Fibroblast of the aortic adventitia (primary cell): Measurements from ENCODE around the gene NXN. TPM values are rescaled to one million over a fixed set of nuclear protein-coding genes. Genes with fewer than 3 reads are reported as not detected.

Source experiments
- DNase-seq: peaks from one replicate; pipeline ENCODE4 v3.0.0-alpha.2; 2010; ENCODE audit warnings: low read depth
- H3K4me3 ChIP-seq: 2 replicates; pipeline ENCODE4 v1.5.1; 2011; ENCODE audit warnings: low read depth, mild to moderate bottlenecking, control low read depth, low read length, moderate library complexity
- CTCF ChIP-seq: IDR thresholded peaks from 2 replicates; pipeline ENCODE4 v1.5.1; 2011; ENCODE audit warnings: mild to moderate bottlenecking, low read length, control low read depth, inconsistent platforms; ENCODE audit not compliant: insufficient read depth
- total RNA-seq: library from RNA; depleted of rRNA; stranded (reverse); fragments of >200 nt; gene quantifications from 2 replicates; pipeline ENCODE4 v1.2.3, GENCODE V29; 2012; ENCODE audit warnings: low replicate concordance

NXN gene
- total RNA-seq, 1 donor = 18.1 TPM

- DNase-seq = no peak
- H3K4me3 ChIP-seq = no peak overlapping the region
- no peak for TF ChIP-seq CTCF
Measured at GRCh38 chr17:804541-805435, 174.8 kb downstream of the NXN start.

DNA sequence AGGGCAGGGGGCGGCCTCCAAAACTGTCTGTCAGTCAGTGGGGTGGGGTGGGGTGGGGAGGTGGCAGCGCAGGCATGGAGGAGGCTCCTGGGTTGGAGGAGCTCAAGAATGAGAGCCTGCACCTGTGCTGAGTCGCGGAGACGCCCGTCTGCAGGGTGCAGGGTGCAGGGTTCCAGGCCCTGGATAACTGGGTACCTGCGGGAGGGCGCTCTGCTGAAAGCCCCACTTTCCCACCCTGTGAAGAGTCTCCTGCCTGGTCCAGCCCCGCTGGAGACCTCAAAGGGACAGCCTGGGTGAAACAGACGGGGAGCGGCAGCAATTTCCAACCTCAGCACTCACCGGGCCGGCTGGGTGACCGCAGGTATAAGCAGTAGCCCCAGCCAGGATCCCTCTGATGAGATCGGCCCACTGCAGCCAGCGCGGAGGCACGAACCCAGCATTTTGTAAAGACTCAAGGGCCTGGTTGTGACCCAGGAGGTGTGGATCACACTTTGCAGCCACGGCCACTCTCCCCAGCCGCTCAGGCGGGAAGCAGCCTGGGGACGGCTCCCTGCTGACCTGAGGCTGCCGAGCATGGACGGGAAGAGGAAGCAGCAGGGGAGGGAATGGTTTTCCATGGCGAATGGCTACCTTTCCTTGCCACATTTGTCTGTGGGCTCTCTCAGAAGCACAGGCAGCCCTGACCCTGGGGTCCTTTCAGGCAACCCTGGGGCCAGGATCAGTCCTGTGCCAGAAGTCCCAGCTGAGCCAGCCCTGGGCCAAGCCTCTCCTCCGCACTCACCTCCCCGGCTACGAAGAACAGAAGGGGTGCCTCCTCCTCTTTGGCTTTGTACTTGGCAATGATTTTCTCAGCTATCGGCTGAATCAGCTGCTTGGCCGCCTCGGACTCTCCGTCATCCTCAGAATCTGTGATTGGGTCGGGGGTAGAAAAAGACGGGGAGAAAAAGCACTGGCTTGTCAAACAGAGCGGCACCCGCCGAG lies 176.4 kb downstream of the NXN start:
- H3K4me3 ChIP-seq = no peak overlapping the region
- no peak for DNase-seq
- TF ChIP-seq CTCF = no peak

GRCh38 chr17:802481-802880 lies 177.1 kb downstream of the NXN start:
- no peak for DNase-seq
- H3K4me3 ChIP-seq = no peak overlapping the region
- TF ChIP-seq CTCF = no peak

DNA sequence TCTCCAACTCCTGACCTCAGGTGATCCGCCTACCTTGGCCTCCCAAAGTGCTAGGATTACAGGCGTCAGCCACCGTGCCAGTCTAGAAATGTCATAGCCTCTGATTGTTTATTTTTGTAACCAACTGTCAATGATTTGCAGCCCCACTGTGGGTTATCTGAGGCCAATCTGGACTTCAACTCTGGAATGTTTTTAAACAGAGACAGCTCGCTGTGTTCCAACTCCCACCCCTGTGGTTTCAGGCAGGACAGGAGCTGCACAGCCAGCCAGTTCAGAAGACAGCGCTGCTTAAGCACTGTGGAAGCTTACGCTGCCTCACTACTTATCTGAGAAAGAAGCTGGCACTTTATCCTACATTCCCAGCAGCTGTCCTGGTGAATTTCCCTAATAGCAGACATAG lies 177.9 kb downstream of the NXN start:
- DNase-seq = peak; percentile 9
- H3K4me3 ChIP-seq = no peak overlapping the region
- TF ChIP-seq CTCF = no peak

- H3K4me3 ChIP-seq = no peak overlapping the region
- no peak for TF ChIP-seq CTCF
- DNase-seq = no peak
Measured at GRCh38 chr17:800446-801242, 178.9 kb downstream of the NXN start.

DNA sequence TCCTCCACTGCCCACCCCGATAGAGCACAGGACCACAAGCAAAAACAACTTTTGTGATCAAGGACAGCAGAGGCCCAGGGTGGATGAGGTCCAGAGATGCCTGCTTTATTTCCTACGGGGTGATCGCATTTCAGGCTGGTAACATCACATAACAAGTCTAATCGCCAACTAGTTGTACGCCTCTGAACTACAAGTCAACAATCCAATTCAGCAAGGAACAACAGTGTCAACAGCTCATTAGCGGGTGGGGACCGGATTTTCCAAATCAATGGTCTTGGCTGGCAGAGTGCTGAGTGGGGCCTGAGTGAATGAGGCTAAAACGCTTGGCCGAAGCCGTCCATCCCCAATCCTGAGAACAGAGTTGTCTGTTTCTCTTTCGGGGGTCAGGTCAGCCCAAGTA lies 180.3 kb downstream of the NXN start:
- no peak for DNase-seq
- H3K4me3 ChIP-seq = no peak overlapping the region
- TF ChIP-seq CTCF = no peak
